Eye (tissue), 1 donor: Measurements from ENCODE around the gene CDH8.
"Not testable (repeated sequence)": the region's sequence is repeated elsewhere in the genome, so short reads cannot be mapped to it uniquely, and the experiment has no call there.

Experiments
- DNase-seq: peaks from one replicate; pipeline ENCODE4 v3.0.0-alpha.2; 2015

Gene CDH8

GRCh38 chr16:61763991-61764390, 272.2 kb downstream of the CDH8 start:
- no peak for DNase-seq

- DNase-seq, result no peak
These were observed 273.2 kb downstream of the CDH8 start for GRCh38 chr16:61763013-61763412.

GRCh38 chr16:61730997-61731396, 305.2 kb downstream of the CDH8 start:
- DNase-seq, result no peak

GRCh38 chr16:61726701-61727100, 309.5 kb downstream of the CDH8 start:
- DNase-seq, result no peak

GRCh38 chr16:61726125-61726524, 310.1 kb downstream of the CDH8 start:
- DNase-seq, result no peak

- no peak for DNase-seq
These were observed 314.7 kb downstream of the CDH8 start for GRCh38 chr16:61721544-61721943.

- no peak for DNase-seq
These were observed 320.8 kb downstream of the CDH8 start for GRCh38 chr16:61715393-61715792.

- DNase-seq, result no peak
These were observed 322.5 kb downstream of the CDH8 start for GRCh38 chr16:61713787-61714186.

GRCh38 chr16:61699640-61700039, 336.6 kb downstream of the CDH8 start:
- not testable (repeated sequence) for DNase-seq

GRCh38 chr16:61684541-61684940, 351.7 kb downstream of the CDH8 start:
- no peak for DNase-seq

- DNase-seq, result no peak
These were observed 354.6 kb downstream of the CDH8 start for GRCh38 chr16:61681673-61682072.

- DNase-seq, result no peak
These were observed 355.1 kb downstream of the CDH8 start for GRCh38 chr16:61681124-61681523.

- DNase-seq, result no peak
These were observed 358.1 kb downstream of the CDH8 start for GRCh38 chr16:61678182-61678581.

- no peak for DNase-seq
These were observed 358.5 kb downstream of the CDH8 start for GRCh38 chr16:61677776-61678175.

GRCh38 chr16:61676740-61677139, 359.5 kb downstream of the CDH8 start:
- no peak for DNase-seq

- DNase-seq, result peak; percentile 3
These were observed 365.1 kb downstream of the CDH8 start for GRCh38 chr16:61671161-61671560.

GRCh38 chr16:61665512-61665911, 370.7 kb downstream of the CDH8 start:
- DNase-seq, result no peak

- DNase-seq, result no peak
These were observed 376.3 kb downstream of the CDH8 start for GRCh38 chr16:61659936-61660335.

GRCh38 chr16:61654962-61655361, 381.3 kb downstream of the CDH8 start:
- no peak for DNase-seq

GRCh38 chr16:61653544-61653943, 382.7 kb downstream of the CDH8 start:
- DNase-seq, result no peak

GRCh38 chr16:61645561-61645960, 390.7 kb downstream of the CDH8 start:
- no peak for DNase-seq

GRCh38 chr16:61644736-61645135, 391.5 kb downstream of the CDH8 start:
- DNase-seq, result no peak

- DNase-seq, result no peak
These were observed 418.9 kb downstream of the CDH8 start for GRCh38 chr16:61617219-61617783.

- DNase-seq, result no peak
These were observed 420.1 kb downstream of the CDH8 start for GRCh38 chr16:61616088-61616487.

GRCh38 chr16:61611847-61612491, 424.3 kb downstream of the CDH8 start:
- DNase-seq, result no peak
